ENCODE data around the gene RSRP1.
"Not testable (repeated sequence)": the region's sequence is repeated elsewhere in the genome, so short reads cannot be mapped to it uniquely, and the experiment has no call there.

DNA sequence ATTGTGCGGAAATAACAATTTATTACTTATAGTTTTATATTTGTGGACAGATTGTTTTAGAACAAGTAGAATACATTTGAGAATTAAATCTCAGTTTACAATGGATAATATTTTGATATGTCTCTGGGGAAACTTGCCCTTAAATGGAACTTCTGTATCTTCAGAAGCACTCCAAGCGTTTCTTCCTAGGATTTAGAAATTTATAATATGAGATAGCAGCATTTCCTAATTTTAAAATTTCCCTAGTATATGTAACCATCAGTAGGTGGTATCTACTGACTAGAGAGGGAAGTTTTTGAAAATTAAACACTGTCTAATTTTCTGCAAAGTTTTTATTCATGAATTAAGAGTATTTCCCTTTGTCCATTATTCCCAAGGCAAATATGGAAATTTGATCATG, 46.2 kb upstream of the RSRP1 start:
- TF ChIP-seq, protein P1, sequence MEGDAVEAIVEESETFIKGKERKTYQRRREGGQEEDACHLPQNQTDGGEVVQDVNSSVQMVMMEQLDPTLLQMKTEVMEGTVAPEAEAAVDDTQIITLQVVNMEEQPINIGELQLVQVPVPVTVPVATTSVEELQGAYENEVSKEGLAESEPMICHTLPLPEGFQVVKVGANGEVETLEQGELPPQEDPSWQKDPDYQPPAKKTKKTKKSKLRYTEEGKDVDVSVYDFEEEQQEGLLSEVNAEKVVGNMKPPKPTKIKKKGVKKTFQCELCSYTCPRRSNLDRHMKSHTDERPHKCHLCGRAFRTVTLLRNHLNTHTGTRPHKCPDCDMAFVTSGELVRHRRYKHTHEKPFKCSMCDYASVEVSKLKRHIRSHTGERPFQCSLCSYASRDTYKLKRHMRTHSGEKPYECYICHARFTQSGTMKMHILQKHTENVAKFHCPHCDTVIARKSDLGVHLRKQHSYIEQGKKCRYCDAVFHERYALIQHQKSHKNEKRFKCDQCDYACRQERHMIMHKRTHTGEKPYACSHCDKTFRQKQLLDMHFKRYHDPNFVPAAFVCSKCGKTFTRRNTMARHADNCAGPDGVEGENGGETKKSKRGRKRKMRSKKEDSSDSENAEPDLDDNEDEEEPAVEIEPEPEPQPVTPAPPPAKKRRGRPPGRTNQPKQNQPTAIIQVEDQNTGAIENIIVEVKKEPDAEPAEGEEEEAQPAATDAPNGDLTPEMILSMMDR (IDR thresholded peaks at IDR 0.05) = not testable (repeated sequence)
- not testable (repeated sequence) for TF ChIP-seq EZH2 (IDR thresholded peaks at IDR 0.05; ENCODE audit: borderline replicate concordance, insufficient read depth, low read depth, low read length, poor library complexity, severe bottlenecking)
